Neural progenitor cell (in vitro differentiated cells): ENCODE data around the gene ELMO1. TPM values are rescaled to one million over a fixed set of nuclear protein-coding genes. Genes with fewer than 3 reads are reported as not detected.
"Not testable (repeated sequence)": the region's sequence is repeated elsewhere in the genome, so short reads cannot be mapped to it uniquely, and the experiment has no call there.

Experiments
- DNase-seq: peaks from one replicate; pipeline ENCODE4 v3.0.0-alpha.2; 2016; ENCODE audit warnings: low spot score
- H2AFZ ChIP-seq: fragments of 200-600 bp; sonication (generic); replicated peaks from 2 replicates; pipeline ENCODE4 v1.6.1; 2016; ENCODE audit warnings: antibody characterized with exemption
- H3F3A ChIP-seq: fragments of 200-600 bp; sonication (generic); 2 replicates; pipeline ENCODE4 v1.6.1; 2016; ENCODE audit warnings: antibody characterized with exemption, low read depth
- H3K27ac ChIP-seq: fragments of 200-600 bp; sonication (generic); 2 replicates; pipeline ENCODE4 v1.5.1; 2016; ENCODE audit warnings: mild to moderate bottlenecking
- H3K27me3 ChIP-seq: fragments of 200-600 bp; sonication (generic); 2 replicates; pipeline ENCODE4 v1.6.1; 2016; ENCODE audit warnings: mild to moderate bottlenecking, moderate library complexity
- H3K36me3 ChIP-seq: fragments of 200-600 bp; sonication (generic); 2 replicates; pipeline ENCODE4 v1.5.1; 2016
- H3K4me1 ChIP-seq: fragments of 200-600 bp; sonication (generic); 2 replicates; pipeline ENCODE4 v1.6.1; 2016; ENCODE audit warnings: mixed run types
- H3K4me2 ChIP-seq: fragments of 200-600 bp; sonication (generic); 2 replicates; pipeline ENCODE4 v1.6.1; 2016
- H3K4me3 ChIP-seq: fragments of 200-600 bp; sonication (generic); 2 replicates; pipeline ENCODE4 v1.5.1; 2016
- H3K79me2 ChIP-seq: fragments of 200-600 bp; sonication (generic); 2 replicates; pipeline ENCODE4 v1.6.1; 2016; ENCODE audit warnings: low read depth
- H3K9ac ChIP-seq: fragments of 200-600 bp; sonication (generic); 2 replicates; pipeline ENCODE4 v1.6.1; 2016
- H3K9me3 ChIP-seq: fragments of 200-600 bp; sonication (generic); 2 replicates; pipeline ENCODE4 v1.5.1; 2016; ENCODE audit warnings: low read depth
- H4K20me1 ChIP-seq: fragments of 200-600 bp; sonication (generic); 2 replicates; pipeline ENCODE4 v1.6.1; 2016; ENCODE audit warnings: low read depth
- H3K27ac Mint-ChIP-seq: 3 replicates; pipeline ENCODE4 v1.8.0; 2021; ENCODE audit warnings: mixed read lengths
- H3K27me3 Mint-ChIP-seq: 2 replicates; pipeline ENCODE4 v1.8.0; 2022; ENCODE audit warnings: low read depth, mild to moderate bottlenecking, inconsistent platforms, moderate library complexity, mixed read lengths; ENCODE audit not compliant: insufficient read depth
- H3K36me3 Mint-ChIP-seq: 3 replicates; pipeline ENCODE4 v1.8.0; 2021; ENCODE audit warnings: mixed read lengths
- H3K4me1 Mint-ChIP-seq: 3 replicates; pipeline ENCODE4 v1.8.0; 2021; ENCODE audit warnings: mixed read lengths
- H3K4me3 Mint-ChIP-seq: 3 replicates; pipeline ENCODE4 v1.8.0; 2021; ENCODE audit warnings: mild to moderate bottlenecking, moderate library complexity, mixed read lengths
- H3K9me3 Mint-ChIP-seq: 3 replicates; pipeline ENCODE4 v1.8.0; 2020; ENCODE audit warnings: mixed read lengths
- EZH2 ChIP-seq: fragments of 200-600 bp; sonication (generic); IDR thresholded peaks from 2 replicates; pipeline ENCODE4 v1.6.1; 2017; ENCODE audit warnings: antibody characterized with exemption, mild to moderate bottlenecking, moderate library complexity
- EZH2phosphoT487 ChIP-seq: fragments of 200-600 bp; sonication (generic); IDR thresholded peaks from 2 replicates; pipeline ENCODE4 v1.6.1; 2017; ENCODE audit warnings: antibody characterized with exemption
- total RNA-seq: library from RNA; depleted of rRNA; stranded (reverse); fragments of >200 nt; gene quantifications from 2 replicates; pipeline ENCODE4 v1.2.3, GENCODE V29; 2015; ENCODE audit warnings: low replicate concordance
- TF ChIP-seq, protein P1 (sequence below): fragments of 200-600 bp; sonication (generic); IDR thresholded peaks from 2 replicates; pipeline ENCODE4 v1.5.1; 2017; ENCODE audit warnings: antibody characterized with exemption, mild to moderate bottlenecking

Gene ELMO1
- total RNA-seq, 1 donor from 2014 or later: 22.0 TPM

DNA sequence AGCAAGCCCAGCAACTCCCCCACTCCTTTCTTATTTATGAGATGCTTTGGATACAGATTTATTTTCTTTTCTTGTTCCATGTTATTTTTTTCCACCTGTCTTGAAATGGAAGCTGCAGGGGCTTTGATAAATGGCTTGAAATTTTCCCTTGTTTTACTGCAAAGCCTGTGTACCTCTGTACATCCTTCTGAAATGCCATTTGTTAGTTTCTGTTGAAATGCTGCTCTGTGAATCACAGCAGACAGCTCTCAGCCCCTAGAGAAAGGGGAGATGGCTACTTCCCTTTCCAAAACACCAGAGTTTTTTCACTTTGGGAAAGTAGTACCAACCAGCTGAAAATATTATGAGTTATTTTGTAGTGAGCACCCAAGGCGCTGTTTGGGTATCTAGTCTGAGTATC, 304.2 kb downstream of the ELMO1 start:
- Mint-ChIP-seq H3K4me3 (no peak overlapping the region), H3K36me3 (peaks cover 9% of the 10 kb centered on the region), H3K9me3 (peaks cover 16% of the 10 kb centered on the region), H3K4me1 (no peaks in the 10 kb centered on the region), H3K27me3 (no peaks in the 10 kb centered on the region), H3K27ac (no peak overlapping the region)
- no peak overlapping the region for H3K4me3 ChIP-seq
- H3K27ac ChIP-seq: no peak overlapping the region
- no peak overlapping the region for H3K4me2 ChIP-seq
- no peaks in the 10 kb centered on the region for H3K27me3 ChIP-seq
- H3K36me3 ChIP-seq: no peaks in the 10 kb centered on the region
- H2AFZ ChIP-seq: no peak overlapping the region
- H3K9ac ChIP-seq: no peak overlapping the region
- peaks cover 10% of the 10 kb centered on the region for H3K4me1 ChIP-seq
- no peaks in the 10 kb centered on the region for H3K79me2 ChIP-seq
- DNase-seq: no peak
- H4K20me1 ChIP-seq: no peaks in the 10 kb centered on the region
- no peaks in the 10 kb centered on the region for H3F3A ChIP-seq
- H3K9me3 ChIP-seq: peaks cover 6% of the 10 kb centered on the region
- TF ChIP-seq EZH2 (no peak), EZH2phosphoT487 (no peak)
- TF ChIP-seq, protein P1, sequence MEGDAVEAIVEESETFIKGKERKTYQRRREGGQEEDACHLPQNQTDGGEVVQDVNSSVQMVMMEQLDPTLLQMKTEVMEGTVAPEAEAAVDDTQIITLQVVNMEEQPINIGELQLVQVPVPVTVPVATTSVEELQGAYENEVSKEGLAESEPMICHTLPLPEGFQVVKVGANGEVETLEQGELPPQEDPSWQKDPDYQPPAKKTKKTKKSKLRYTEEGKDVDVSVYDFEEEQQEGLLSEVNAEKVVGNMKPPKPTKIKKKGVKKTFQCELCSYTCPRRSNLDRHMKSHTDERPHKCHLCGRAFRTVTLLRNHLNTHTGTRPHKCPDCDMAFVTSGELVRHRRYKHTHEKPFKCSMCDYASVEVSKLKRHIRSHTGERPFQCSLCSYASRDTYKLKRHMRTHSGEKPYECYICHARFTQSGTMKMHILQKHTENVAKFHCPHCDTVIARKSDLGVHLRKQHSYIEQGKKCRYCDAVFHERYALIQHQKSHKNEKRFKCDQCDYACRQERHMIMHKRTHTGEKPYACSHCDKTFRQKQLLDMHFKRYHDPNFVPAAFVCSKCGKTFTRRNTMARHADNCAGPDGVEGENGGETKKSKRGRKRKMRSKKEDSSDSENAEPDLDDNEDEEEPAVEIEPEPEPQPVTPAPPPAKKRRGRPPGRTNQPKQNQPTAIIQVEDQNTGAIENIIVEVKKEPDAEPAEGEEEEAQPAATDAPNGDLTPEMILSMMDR: no peak

DNA sequence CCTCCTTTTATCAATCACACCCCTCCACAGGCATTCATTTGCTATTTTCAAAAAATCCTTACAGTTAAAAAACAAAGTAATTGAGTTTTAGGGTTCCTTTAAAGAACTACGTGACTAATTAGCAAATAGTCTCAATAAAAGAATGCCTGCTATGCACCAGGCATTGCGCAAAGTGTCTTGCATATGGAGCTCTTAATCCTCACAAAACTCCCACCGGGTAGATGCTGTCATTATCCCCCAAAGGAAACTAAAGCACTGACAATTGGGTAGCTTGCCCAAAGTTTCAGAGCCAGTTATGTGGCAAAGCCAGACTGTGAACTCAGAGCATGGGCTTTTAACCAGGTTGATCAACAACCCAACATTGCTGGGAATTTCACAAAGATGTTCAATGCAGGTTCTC, 305.7 kb downstream of the ELMO1 start:
- H3K4me1 ChIP-seq: peaks cover 10% of the 10 kb centered on the region
- no peak overlapping the region for H2AFZ ChIP-seq
- no peak overlapping the region for H3K27ac ChIP-seq
- H3K79me2 ChIP-seq: no peaks in the 10 kb centered on the region
- H3F3A ChIP-seq: no peaks in the 10 kb centered on the region
- peak; percentile 24 for DNase-seq
- peaks cover 30% of the 10 kb centered on the region for H3K9me3 Mint-ChIP-seq
- no peak overlapping the region for H3K9ac ChIP-seq
- H3K4me3 ChIP-seq: no peak overlapping the region
- no peaks in the 10 kb centered on the region for H3K4me1 Mint-ChIP-seq
- TF ChIP-seq EZH2 (no peak), EZH2phosphoT487 (no peak)
- TF ChIP-seq, protein P1: no peak
- no peaks in the 10 kb centered on the region for H3K27me3 ChIP-seq
- no peak overlapping the region for H3K27ac Mint-ChIP-seq
- peaks cover 9% of the 10 kb centered on the region for H3K36me3 Mint-ChIP-seq
- H3K36me3 ChIP-seq: no peaks in the 10 kb centered on the region
- peaks cover 2% of the 10 kb centered on the region for H3K27me3 Mint-ChIP-seq
- H3K9me3 ChIP-seq: peaks cover 12% of the 10 kb centered on the region
- H4K20me1 ChIP-seq: no peaks in the 10 kb centered on the region
- H3K4me2 ChIP-seq: no peak overlapping the region
- H3K4me3 Mint-ChIP-seq: no peak overlapping the region

DNA sequence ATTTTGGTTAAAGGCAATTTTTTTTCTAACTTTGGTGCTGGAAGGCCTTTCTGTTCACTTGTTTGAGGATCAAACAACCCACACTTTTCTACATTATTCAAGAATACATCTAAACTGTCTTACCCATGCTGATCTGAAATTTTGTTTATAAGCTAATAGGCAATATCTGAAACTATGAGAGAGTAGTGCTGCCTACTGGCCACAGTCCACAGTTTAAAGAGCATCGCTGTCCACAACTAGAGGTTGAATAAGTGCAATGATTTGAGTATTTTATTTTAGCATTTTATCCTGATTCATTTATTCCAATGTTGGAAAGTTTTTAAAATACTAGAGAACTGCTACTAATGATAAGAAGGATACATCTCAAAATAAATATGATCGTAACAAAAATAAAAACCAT, 306.9 kb downstream of the ELMO1 start:
- H3K4me1 Mint-ChIP-seq: no peaks in the 10 kb centered on the region
- no peaks in the 10 kb centered on the region for H3F3A ChIP-seq
- no peak overlapping the region for H3K4me2 ChIP-seq
- no peaks in the 10 kb centered on the region for H3K79me2 ChIP-seq
- H3K27ac Mint-ChIP-seq: no peak overlapping the region
- no peak overlapping the region for H3K9ac ChIP-seq
- no peaks in the 10 kb centered on the region for H4K20me1 ChIP-seq
- H3K27ac ChIP-seq: no peak overlapping the region
- peaks cover 12% of the 10 kb centered on the region for H3K9me3 ChIP-seq
- no peak overlapping the region for H3K4me3 Mint-ChIP-seq
- TF ChIP-seq, protein P1: no peak
- TF ChIP-seq EZH2: no peak
- no peak for TF ChIP-seq EZH2phosphoT487
- peaks cover 6% of the 10 kb centered on the region for H3K36me3 Mint-ChIP-seq
- DNase-seq: no peak
- no peak overlapping the region for H2AFZ ChIP-seq
- H3K27me3 ChIP-seq: no peaks in the 10 kb centered on the region
- H3K36me3 ChIP-seq: no peaks in the 10 kb centered on the region
- H3K4me3 ChIP-seq: no peak overlapping the region
- H3K4me1 ChIP-seq: peaks cover 10% of the 10 kb centered on the region
- H3K27me3 Mint-ChIP-seq: peaks cover 3% of the 10 kb centered on the region
- H3K9me3 Mint-ChIP-seq: peaks cover 36% of the 10 kb centered on the region

DNA sequence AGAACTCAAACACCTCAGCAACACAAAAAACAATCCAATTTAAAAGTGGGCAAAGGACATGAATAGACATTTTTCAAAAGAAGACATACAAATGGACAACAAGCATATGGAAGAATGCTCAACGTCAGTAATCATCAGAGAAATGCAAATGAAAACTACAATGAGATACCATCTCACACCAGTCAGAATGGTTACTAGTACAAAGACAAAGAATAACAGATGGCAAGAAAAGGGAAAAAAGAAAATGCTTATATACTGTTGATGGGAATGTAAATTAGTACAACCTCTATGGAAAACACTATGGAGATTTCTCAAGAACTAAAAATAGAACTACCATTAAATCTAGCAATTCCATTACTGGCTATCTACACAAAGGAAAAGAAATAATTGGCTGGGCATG, 314.8 kb downstream of the ELMO1 start:
- DNase-seq, H3K27me3 Mint-ChIP-seq, H3K36me3 Mint-ChIP-seq, H3K9ac ChIP-seq, H3K4me1 Mint-ChIP-seq, H3K4me3 Mint-ChIP-seq, H3K4me3 ChIP-seq, H3K9me3 ChIP-seq, H3K79me2 ChIP-seq, H4K20me1 ChIP-seq, H3K4me2 ChIP-seq, H3K27ac ChIP-seq, H3K27me3 ChIP-seq, H3K27ac Mint-ChIP-seq, H2AFZ ChIP-seq, H3K36me3 ChIP-seq, H3K4me1 ChIP-seq, H3F3A ChIP-seq: not testable (repeated sequence)
- peaks cover 16% of the 10 kb centered on the region for H3K9me3 Mint-ChIP-seq
